ENCODE results near the gene CPNE4.

Gene CPNE4

DNA sequence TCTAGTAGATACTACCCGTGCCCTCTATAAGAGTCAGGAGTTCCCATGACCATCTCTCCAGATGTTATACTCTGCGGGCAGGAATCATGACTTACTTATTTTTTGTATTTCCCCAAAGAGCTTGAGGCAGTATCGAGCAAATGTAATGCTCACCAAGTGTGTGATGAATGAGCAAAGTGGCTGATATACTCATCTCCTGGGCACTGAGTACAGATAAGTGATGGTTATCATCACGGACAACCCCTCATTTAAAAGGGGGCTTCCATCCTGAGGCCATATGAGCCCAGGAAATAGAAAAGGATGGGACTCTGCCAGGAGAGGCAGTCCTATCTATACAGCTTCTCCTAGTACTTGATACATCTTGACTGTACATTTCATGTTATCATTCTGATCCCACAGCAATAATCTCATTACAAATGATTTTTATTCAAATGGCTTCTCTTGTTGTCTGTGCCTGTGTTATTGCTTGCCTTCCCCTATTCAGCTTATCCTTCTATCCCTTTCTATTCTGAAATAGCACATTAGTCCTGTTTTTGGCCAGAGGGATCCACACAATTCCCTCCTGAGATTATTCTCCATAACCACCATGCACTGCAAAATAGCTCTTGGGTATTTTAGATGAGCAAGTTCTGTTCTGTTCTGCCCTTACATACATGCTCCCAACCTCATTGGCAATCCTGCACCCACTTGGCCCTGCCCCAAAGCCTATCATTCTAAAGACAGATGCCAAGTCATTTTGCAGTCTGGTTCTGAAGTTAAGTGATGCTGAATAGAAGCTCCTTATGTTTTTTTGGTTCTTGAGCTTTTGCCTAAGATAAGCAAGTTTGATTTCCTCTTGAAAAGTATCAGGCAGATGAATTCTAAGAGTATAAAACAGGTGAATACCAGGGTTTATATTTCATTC, 484.0 kb downstream of the CPNE4 start:
- no peaks in the 10 kb centered on the region for H3K27me3 ChIP-seq (ENCODE audit: insufficient read depth, low read length)
- H3K79me2 ChIP-seq (ENCODE audit: insufficient read depth, low read length), result no peaks in the 10 kb centered on the region
- no peak overlapping the region for H2AFZ ChIP-seq (ENCODE audit: low read length)
- H3K4me2 ChIP-seq (ENCODE audit: low read length), result no peak overlapping the region
- TF ChIP-seq EZH2 (IDR thresholded peaks at IDR 0.05; ENCODE audit: borderline replicate concordance, low read length), result no peak
- TF ChIP-seq, protein P1, sequence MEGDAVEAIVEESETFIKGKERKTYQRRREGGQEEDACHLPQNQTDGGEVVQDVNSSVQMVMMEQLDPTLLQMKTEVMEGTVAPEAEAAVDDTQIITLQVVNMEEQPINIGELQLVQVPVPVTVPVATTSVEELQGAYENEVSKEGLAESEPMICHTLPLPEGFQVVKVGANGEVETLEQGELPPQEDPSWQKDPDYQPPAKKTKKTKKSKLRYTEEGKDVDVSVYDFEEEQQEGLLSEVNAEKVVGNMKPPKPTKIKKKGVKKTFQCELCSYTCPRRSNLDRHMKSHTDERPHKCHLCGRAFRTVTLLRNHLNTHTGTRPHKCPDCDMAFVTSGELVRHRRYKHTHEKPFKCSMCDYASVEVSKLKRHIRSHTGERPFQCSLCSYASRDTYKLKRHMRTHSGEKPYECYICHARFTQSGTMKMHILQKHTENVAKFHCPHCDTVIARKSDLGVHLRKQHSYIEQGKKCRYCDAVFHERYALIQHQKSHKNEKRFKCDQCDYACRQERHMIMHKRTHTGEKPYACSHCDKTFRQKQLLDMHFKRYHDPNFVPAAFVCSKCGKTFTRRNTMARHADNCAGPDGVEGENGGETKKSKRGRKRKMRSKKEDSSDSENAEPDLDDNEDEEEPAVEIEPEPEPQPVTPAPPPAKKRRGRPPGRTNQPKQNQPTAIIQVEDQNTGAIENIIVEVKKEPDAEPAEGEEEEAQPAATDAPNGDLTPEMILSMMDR (IDR thresholded peaks at IDR 0.05; ENCODE audit: low read length), result no peak
- no peak overlapping the region for H3K4me3 ChIP-seq (ENCODE audit: low read depth, low read length, poor library complexity, severe bottlenecking)
- H3F3A ChIP-seq (ENCODE audit: insufficient read depth, low read length), result no peaks in the 10 kb centered on the region
- no peaks in the 10 kb centered on the region for H4K20me1 ChIP-seq (ENCODE audit: insufficient read depth, low read length)
- no peaks in the 10 kb centered on the region for H3K9me3 ChIP-seq (ENCODE audit: low read length)
- no peak overlapping the region for H3K9ac ChIP-seq (ENCODE audit: low read length)
- H3K27ac ChIP-seq (ENCODE audit: low read depth, low read length, poor library complexity, severe bottlenecking), result no peak overlapping the region
- no peaks in the 10 kb centered on the region for H3K4me1 ChIP-seq (ENCODE audit: insufficient read depth, low read length, severe bottlenecking)
- H3K9me2 ChIP-seq (ENCODE audit: low read depth, low read length), result no peaks in the 10 kb centered on the region
- H3K36me3 ChIP-seq (ENCODE audit: insufficient read depth, low read length), result no peaks in the 10 kb centered on the region

DNA sequence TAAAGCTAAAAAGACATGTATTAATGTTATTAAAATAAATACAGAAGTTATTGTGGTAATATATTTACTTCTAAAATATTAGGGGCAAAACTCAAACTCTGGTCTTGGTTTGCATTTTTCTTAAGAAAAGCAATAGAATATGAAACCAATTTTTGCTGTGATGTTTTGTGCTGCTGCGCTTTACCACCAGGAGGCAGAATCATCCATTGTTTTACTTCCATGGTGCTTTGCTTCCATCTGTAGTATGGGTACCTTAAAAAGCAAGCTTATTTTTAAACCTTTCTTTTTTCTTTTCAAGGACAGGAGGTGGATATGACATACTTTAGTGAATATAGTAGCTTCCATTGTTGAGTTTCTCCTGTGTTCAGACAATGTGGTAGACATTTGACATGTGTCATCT, 485.5 kb downstream of the CPNE4 start:
- no peaks in the 10 kb centered on the region for H3K9me3 ChIP-seq (ENCODE audit: low read length)
- H3K9ac ChIP-seq (ENCODE audit: low read length), result no peak overlapping the region
- no peaks in the 10 kb centered on the region for H3K36me3 ChIP-seq (ENCODE audit: insufficient read depth, low read length)
- no peaks in the 10 kb centered on the region for H4K20me1 ChIP-seq (ENCODE audit: insufficient read depth, low read length)
- H3K4me2 ChIP-seq (ENCODE audit: low read length), result no peak overlapping the region
- no peaks in the 10 kb centered on the region for H3K79me2 ChIP-seq (ENCODE audit: insufficient read depth, low read length)
- no peak overlapping the region for H2AFZ ChIP-seq (ENCODE audit: low read length)
- no peak overlapping the region for H3K27ac ChIP-seq (ENCODE audit: low read depth, low read length, poor library complexity, severe bottlenecking)
- no peak overlapping the region for H3K4me3 ChIP-seq (ENCODE audit: low read depth, low read length, poor library complexity, severe bottlenecking)
- no peak for TF ChIP-seq EZH2 (IDR thresholded peaks at IDR 0.05; ENCODE audit: borderline replicate concordance, low read length)
- TF ChIP-seq, protein P1 (IDR thresholded peaks at IDR 0.05; ENCODE audit: low read length), result peak; percentile 91
- H3K9me2 ChIP-seq (ENCODE audit: low read depth, low read length), result no peaks in the 10 kb centered on the region
- no peaks in the 10 kb centered on the region for H3K27me3 ChIP-seq (ENCODE audit: insufficient read depth, low read length)
- H3F3A ChIP-seq (ENCODE audit: insufficient read depth, low read length), result no peaks in the 10 kb centered on the region
- H3K4me1 ChIP-seq (ENCODE audit: insufficient read depth, low read length, severe bottlenecking), result no peaks in the 10 kb centered on the region

DNA sequence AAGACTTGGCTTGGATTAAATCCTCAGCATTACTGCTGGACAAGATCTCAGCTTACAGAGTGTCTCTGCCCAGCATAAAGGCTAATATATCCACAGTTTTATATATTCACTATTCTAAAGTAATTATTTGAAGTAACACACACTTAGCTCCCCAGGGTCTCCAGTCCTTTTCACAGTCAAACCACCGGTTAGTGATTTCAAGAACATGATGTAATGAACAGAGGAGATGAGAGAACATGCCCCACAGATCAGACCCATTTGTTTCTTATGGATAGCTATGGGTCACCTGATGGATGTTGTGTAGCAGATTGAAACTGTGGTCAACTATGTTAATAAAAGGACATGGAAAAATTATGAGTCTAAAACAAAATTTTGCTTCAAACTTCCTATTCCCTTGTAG, 487.2 kb downstream of the CPNE4 start:
- Histone ChIP-seq H3K9me2 (ENCODE audit: low read depth, low read length) (no peaks in the 10 kb centered on the region), H3K79me2 (ENCODE audit: insufficient read depth, low read length) (no peaks in the 10 kb centered on the region), H3K36me3 (ENCODE audit: insufficient read depth, low read length) (no peaks in the 10 kb centered on the region), H3F3A (ENCODE audit: insufficient read depth, low read length) (no peaks in the 10 kb centered on the region), H3K4me1 (ENCODE audit: insufficient read depth, low read length, severe bottlenecking) (no peaks in the 10 kb centered on the region), H3K27me3 (ENCODE audit: insufficient read depth, low read length) (no peaks in the 10 kb centered on the region), H2AFZ (ENCODE audit: low read length) (no peak overlapping the region), H3K4me2 (ENCODE audit: low read length) (no peak overlapping the region), H3K27ac (ENCODE audit: low read depth, low read length, poor library complexity, severe bottlenecking) (no peak overlapping the region), H3K9me3 (ENCODE audit: low read length) (no peaks in the 10 kb centered on the region), H3K4me3 (ENCODE audit: low read depth, low read length, poor library complexity, severe bottlenecking) (no peak overlapping the region), H4K20me1 (ENCODE audit: insufficient read depth, low read length) (no peaks in the 10 kb centered on the region), H3K9ac (ENCODE audit: low read length) (no peak overlapping the region)
- TF ChIP-seq EZH2 (IDR thresholded peaks at IDR 0.05; ENCODE audit: borderline replicate concordance, low read length), result no peak
- TF ChIP-seq, protein P1 (IDR thresholded peaks at IDR 0.05; ENCODE audit: low read length), result no peak

All from OCI-LY1 (cell line).